H1 (cell line): ENCODE data around the gene PSMC3. TPM values are rescaled to one million over a fixed set of nuclear protein-coding genes. Genes with fewer than 3 reads are reported as not detected.

Experiments
- BACH1 ChIP-seq: IDR thresholded peaks from 2 replicates; pipeline ENCODE4 v1.6.1; 2012; ENCODE audit warnings: low read length, improper control_type of control experiment
- CREB1 ChIP-seq: IDR thresholded peaks from 2 replicates; pipeline ENCODE4 v1.6.1; 2012; ENCODE audit warnings: inconsistent platforms
- CTBP2 ChIP-seq: IDR thresholded peaks from 2 replicates; pipeline ENCODE4 v1.7.0; 2011; ENCODE audit warnings: borderline replicate concordance, mild to moderate bottlenecking, moderate library complexity, mixed read lengths, low read length; ENCODE audit not compliant: insufficient read depth, insufficient read length
- GTF2F1 ChIP-seq: IDR thresholded peaks from 2 replicates; pipeline ENCODE4 v1.6.1; 2012; ENCODE audit warnings: low read depth, low read length, improper control_type of control experiment, borderline replicate concordance
- JUN ChIP-seq: IDR thresholded peaks from 2 replicates; pipeline ENCODE4 v1.6.1; 2011; ENCODE audit warnings: low read depth, mild to moderate bottlenecking, improper control_type of control experiment, low read length
- JUND ChIP-seq: IDR thresholded peaks from 2 replicates; pipeline ENCODE4 v1.6.1; 2011; ENCODE audit warnings: mild to moderate bottlenecking, improper control_type of control experiment, low read length
- KDM4A ChIP-seq: IDR thresholded peaks from one replicate; pipeline ENCODE4 v1.7.1; 2012; ENCODE audit warnings: low read depth, mild to moderate bottlenecking, moderate library complexity, low read length, inconsistent platforms; ENCODE audit not compliant: severe bottlenecking
- NRF1 ChIP-seq: IDR thresholded peaks from 2 replicates; pipeline ENCODE4 v1.6.1; 2011; ENCODE audit warnings: mild to moderate bottlenecking, low read depth, low read length, improper control_type of control experiment
- POLR2AphosphoS5 ChIP-seq: IDR thresholded peaks from 2 replicates; pipeline ENCODE4 v1.6.1; 2011; ENCODE audit warnings: low read depth, low read length
- RAD21 ChIP-seq, 2 experiments: IDR thresholded peaks in 1 of 2; conservative IDR thresholded peaks in 1 of 2; 2 replicates each; pipeline ENCODE4 v1.6.1; 2011; ENCODE audit warnings: low read depth in 2 of 2, low read length in 2 of 2, improper control_type of control experiment in 1 of 2, inconsistent platforms in 1 of 2, mild to moderate bottlenecking in 1 of 2, moderate library complexity in 1 of 2
- SIX5 ChIP-seq: IDR thresholded peaks from 2 replicates; pipeline ENCODE4 v1.6.1; 2011; ENCODE audit warnings: mild to moderate bottlenecking, low read depth, low read length
- SP1 ChIP-seq: IDR thresholded peaks from 2 replicates; pipeline ENCODE4 v1.6.1; 2011; ENCODE audit warnings: low read depth, low read length
- SRF ChIP-seq: IDR thresholded peaks from 2 replicates; pipeline ENCODE4 v1.6.1; 2011; ENCODE audit warnings: mild to moderate bottlenecking, low read depth, low read length, moderate library complexity
- SUZ12 ChIP-seq: fragments of 200-600 bp; sonication (generic); IDR thresholded peaks from 2 replicates; pipeline ENCODE4 v1.6.1; 2012; ENCODE audit warnings: mild to moderate bottlenecking, inconsistent platforms, low read length, moderate library complexity, mixed read lengths
- TBP ChIP-seq: IDR thresholded peaks from 2 replicates; pipeline ENCODE4 v1.6.1; 2011; ENCODE audit warnings: low read depth, low read length, improper control_type of control experiment
- TCF12 ChIP-seq: IDR thresholded peaks from 2 replicates; pipeline ENCODE4 v1.6.1; 2011; ENCODE audit warnings: low read depth, mild to moderate bottlenecking, low read length
- polyA plus RNA-seq, 7 experiments: library from polyadenylated mRNA; depleted of rRNA in 3 of 7; stranded (reverse) in 5 of 7; unstranded in 2 of 7; fragments of >200 nt in 5 of 7; fragments of 200-250 nt in 2 of 7; gene quantifications; 1 replicate in 5 of 7; 2 replicates in 1 of 7; 4 replicates in 1 of 7; pipeline versions ENCODE4 v1.2.1 to v1.2.3, GENCODE V29; 2011 to 2013; ENCODE audit warnings: missing spikeins in 2 of 7, mixed read lengths in 2 of 7
- total RNA-seq: library from RNA; stranded (reverse); fragmentation: NEBNext Ultra II Directional; extraction: Animal tissue kit (Norgen Biotek cat#: 25700); gene quantifications from 2 replicates; pipeline ENCODE4 v1.2.1, GENCODE V29; 2021
- TF ChIP-seq, protein P1 (sequence below): IDR thresholded peaks from 2 replicates; pipeline ENCODE4 v1.6.1; 2012; ENCODE audit warnings: inconsistent platforms
- TF ChIP-seq, protein P2 (sequence below): IDR thresholded peaks from 2 replicates; pipeline ENCODE4 v1.6.1; 2012; ENCODE audit warnings: low read length, inconsistent platforms
- TF ChIP-seq, protein P3 (sequence below), 3 experiments: IDR thresholded peaks; 1 replicate in 2 of 3; 2 replicates in 1 of 3; pipeline versions ENCODE4 v1.5.1 to v1.6.1; 2011; ENCODE audit warnings: low read length in 3 of 3, mild to moderate bottlenecking in 3 of 3, inconsistent platforms in 2 of 3, low read depth in 1 of 3, moderate library complexity in 1 of 3; ENCODE audit not compliant: insufficient read depth in 1 of 3; ENCODE audit errors: control extremely low read depth in 1 of 3

PSMC3 gene
- total and polyA plus RNA-seq, 2 of the 8 experiments (the other 6 are each of a cell fraction or from before 2014, with no cell fraction given): 105 to 160 TPM

DNA sequence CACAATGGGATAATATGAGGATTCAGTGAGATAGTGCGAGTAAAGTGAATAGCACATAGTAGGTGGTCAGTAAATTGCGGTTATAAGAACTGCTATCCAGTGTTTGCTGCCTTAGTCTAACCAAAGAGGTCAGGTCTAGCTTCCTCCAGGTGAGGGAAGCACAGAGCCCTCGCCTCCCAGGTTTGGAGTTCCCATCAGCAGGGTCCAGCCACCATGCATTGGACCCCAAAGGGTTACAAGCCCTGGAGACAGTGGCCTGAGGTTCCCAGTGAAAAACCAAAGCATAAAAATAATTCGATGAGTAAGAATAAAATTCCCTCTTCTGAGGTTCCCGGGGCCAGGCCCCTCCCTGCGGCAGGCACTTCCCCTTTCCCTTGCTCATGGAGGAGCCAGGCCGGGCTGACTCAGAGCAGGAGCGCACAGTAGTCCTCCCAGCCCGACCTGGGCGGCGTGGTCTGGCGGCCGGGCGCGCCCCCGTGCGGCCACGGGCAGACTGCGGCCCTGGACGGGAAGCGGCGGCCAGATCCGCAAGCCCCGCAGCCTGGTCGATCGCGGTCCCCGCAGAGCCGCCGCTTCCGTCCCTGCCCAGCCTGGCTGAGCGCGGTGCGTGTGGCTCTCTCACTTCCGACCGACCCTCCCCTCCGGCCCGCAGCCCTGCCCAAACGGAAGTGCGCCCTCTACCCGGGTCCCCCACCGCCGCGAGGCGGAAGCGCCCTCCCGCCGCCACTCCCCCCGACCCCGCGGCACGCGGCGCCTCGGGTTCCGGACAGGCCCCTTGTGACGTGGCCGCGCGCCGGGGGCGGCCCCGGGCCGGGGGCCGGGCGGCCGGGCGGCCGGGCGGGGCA, 18.3 kb downstream of the PSMC3 start, which contains the start of gene SLC39A13 (continued):
- TF ChIP-seq CREB1 (peak; percentile 92), BACH1 (no peak; the same call in 1 of the 2 replicates), JUN (0 out of 2 replicates have a peak, but pooled peaks have one; percentile 13), JUND (no peak), SIX5 (0 out of 2 replicates have a peak, but pooled peaks have one; percentile 27), SUZ12 (no peak), GTF2F1 (peak; percentile 38; the same call in 1 of the 2 replicates), CTBP2 (no peak), POLR2AphosphoS5 (peak; percentile 92), TCF12 (0 out of 2 replicates have a peak, but pooled peaks have one; percentile 42), SP1 (no peak), SRF (peak; percentile 69), RAD21 (IDR thresholded peaks at IDR 0.05 in 1 of 2, conservative IDR thresholded peaks at IDR 0.05 in 1 of 2; ENCODE audit: low read depth in 2 of 2, low read length in 2 of 2) (peak; percentile 70 to 75), TBP (peak; percentile 70), NRF1 (no peak), KDM4A (no peak)
- TF ChIP-seq, protein P1, sequence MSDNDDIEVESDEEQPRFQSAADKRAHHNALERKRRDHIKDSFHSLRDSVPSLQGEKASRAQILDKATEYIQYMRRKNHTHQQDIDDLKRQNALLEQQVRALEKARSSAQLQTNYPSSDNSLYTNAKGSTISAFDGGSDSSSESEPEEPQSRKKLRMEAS: peak; percentile 67
- TF ChIP-seq, protein P2, sequence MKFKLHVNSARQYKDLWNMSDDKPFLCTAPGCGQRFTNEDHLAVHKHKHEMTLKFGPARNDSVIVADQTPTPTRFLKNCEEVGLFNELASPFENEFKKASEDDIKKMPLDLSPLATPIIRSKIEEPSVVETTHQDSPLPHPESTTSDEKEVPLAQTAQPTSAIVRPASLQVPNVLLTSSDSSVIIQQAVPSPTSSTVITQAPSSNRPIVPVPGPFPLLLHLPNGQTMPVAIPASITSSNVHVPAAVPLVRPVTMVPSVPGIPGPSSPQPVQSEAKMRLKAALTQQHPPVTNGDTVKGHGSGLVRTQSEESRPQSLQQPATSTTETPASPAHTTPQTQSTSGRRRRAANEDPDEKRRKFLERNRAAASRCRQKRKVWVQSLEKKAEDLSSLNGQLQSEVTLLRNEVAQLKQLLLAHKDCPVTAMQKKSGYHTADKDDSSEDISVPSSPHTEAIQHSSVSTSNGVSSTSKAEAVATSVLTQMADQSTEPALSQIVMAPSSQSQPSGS: 0 out of 2 replicates have a peak, but pooled peaks have one; percentile 25
- TF ChIP-seq, protein P3, sequence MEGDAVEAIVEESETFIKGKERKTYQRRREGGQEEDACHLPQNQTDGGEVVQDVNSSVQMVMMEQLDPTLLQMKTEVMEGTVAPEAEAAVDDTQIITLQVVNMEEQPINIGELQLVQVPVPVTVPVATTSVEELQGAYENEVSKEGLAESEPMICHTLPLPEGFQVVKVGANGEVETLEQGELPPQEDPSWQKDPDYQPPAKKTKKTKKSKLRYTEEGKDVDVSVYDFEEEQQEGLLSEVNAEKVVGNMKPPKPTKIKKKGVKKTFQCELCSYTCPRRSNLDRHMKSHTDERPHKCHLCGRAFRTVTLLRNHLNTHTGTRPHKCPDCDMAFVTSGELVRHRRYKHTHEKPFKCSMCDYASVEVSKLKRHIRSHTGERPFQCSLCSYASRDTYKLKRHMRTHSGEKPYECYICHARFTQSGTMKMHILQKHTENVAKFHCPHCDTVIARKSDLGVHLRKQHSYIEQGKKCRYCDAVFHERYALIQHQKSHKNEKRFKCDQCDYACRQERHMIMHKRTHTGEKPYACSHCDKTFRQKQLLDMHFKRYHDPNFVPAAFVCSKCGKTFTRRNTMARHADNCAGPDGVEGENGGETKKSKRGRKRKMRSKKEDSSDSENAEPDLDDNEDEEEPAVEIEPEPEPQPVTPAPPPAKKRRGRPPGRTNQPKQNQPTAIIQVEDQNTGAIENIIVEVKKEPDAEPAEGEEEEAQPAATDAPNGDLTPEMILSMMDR (IDR thresholded peaks at IDR 0.05; ENCODE audit: control extremely low read depth in 1 of 3, insufficient read depth in 1 of 3, low read depth in 1 of 3, low read length in 3 of 3): peak; percentile 74 to 86 (median 86)
